NT2/D1 (cell line): ENCODE results near the gene STAG1.

Experiments used
- SUZ12 ChIP-seq: IDR thresholded peaks from 2 replicates; pipeline ENCODE4 v1.6.1; 2011; ENCODE audit not compliant: insufficient read length, insufficient read depth; ENCODE audit errors: extremely low read depth
- YY1 ChIP-seq: IDR thresholded peaks from 2 replicates; pipeline ENCODE4 v1.6.1; 2011; ENCODE audit not compliant: insufficient read length, insufficient read depth
- ZNF274 ChIP-seq: IDR thresholded peaks from 2 replicates; pipeline ENCODE4 v1.6.1; 2011; ENCODE audit warnings: mild to moderate bottlenecking, low read depth, low read length

GRCh38 chr3:136752172-136752421 is at the start of gene STAG1:
- TF ChIP-seq SUZ12 (no peak), ZNF274 (no peak), YY1 (no peak)
